PC-3 (cell line): ENCODE measurements around the gene CIAO3. TPM values are rescaled to one million over a fixed set of nuclear protein-coding genes. Genes with fewer than 3 reads are reported as not detected.

Experiments
- ATAC-seq: fragments of 200-7000 bp; cut with Tn5 transposase; 2 replicates; pipeline ENCODE4 v1.9.1; 2020; ENCODE audit warnings: mild to moderate bottlenecking, moderate library complexity
- BruUV-seq: library from RNA; stranded (reverse); fragments of 400-500 nt; replicated peaks from 2 replicates; lab custom pipeline; 2021; lab: Mats Ljungman, UMichigan
- CTCF ChIA-PET: fragments of 300-600 bp; sonication (Branson Sonifier 250); formaldehyde crosslinking; loops from one replicate; lab custom pipeline; 2022; ENCODE audit warnings: antibody characterized with exemption; lab: Charles Lee
- POLR2A ChIA-PET: fragments of 300-600 bp; sonication (Branson Sonifier 250); formaldehyde crosslinking; loops from one replicate; lab custom pipeline; 2022; ENCODE audit warnings: antibody characterized with exemption; ENCODE audit not compliant: unreplicated experiment; lab: Charles Lee
- DNase-seq: peaks from one replicate; pipeline ENCODE4 v3.0.0-alpha.2; 2015
- H2AFZ ChIP-seq: fragments of 300-600 bp; sonication (generic); 2 replicates; pipeline ENCODE4 v1.6.0; 2016; ENCODE audit warnings: antibody characterized with exemption, low read length
- H3F3A ChIP-seq: fragments of 300-600 bp; sonication (generic); one replicate; pipeline ENCODE4 v1.6.0; 2017; ENCODE audit warnings: antibody characterized with exemption, low read length, control low read depth, mild to moderate bottlenecking; ENCODE audit not compliant: unreplicated experiment
- H3K27ac ChIP-seq: fragments of 300-600 bp; sonication (generic); 2 replicates; pipeline ENCODE4 v1.5.1; 2016; ENCODE audit warnings: mild to moderate bottlenecking, low read length
- H3K27me3 ChIP-seq: fragments of 300-600 bp; sonication (generic); 2 replicates; pipeline ENCODE4 v1.6.1; 2016; ENCODE audit warnings: low read length, mixed read lengths
- H3K36me3 ChIP-seq: fragments of 300-600 bp; sonication (generic); 2 replicates; pipeline ENCODE4 v1.6.1; 2016; ENCODE audit warnings: low read depth, mixed run types, low read length, mixed read lengths
- H3K4me1 ChIP-seq: fragments of 300-600 bp; sonication (generic); 2 replicates; pipeline ENCODE4 v1.5.1; 2016; ENCODE audit warnings: low read length; ENCODE audit not compliant: insufficient read depth
- H3K4me2 ChIP-seq: fragments of 300-600 bp; sonication (generic); 2 replicates; pipeline ENCODE4 v1.6.0; 2016; ENCODE audit warnings: low read length
- H3K4me3 ChIP-seq: fragments of 300-600 bp; sonication (generic); 2 replicates; pipeline ENCODE4 v1.5.1; 2016; ENCODE audit warnings: mild to moderate bottlenecking, low read length, mixed read lengths
- H3K79me2 ChIP-seq: fragments of 300-600 bp; sonication (generic); 2 replicates; pipeline ENCODE4 v1.6.1; 2017; ENCODE audit warnings: low read length, mixed read lengths
- H3K9ac ChIP-seq: fragments of 300-600 bp; sonication (generic); 2 replicates; pipeline ENCODE4 v1.6.0; 2016; ENCODE audit warnings: mild to moderate bottlenecking, low read length
- H3K9me2 ChIP-seq: fragments of 300-600 bp; sonication (generic); replicated peaks from 2 replicates; pipeline ENCODE4 v1.6.1; 2016; ENCODE audit warnings: mixed run types, low read length, mixed read lengths
- H3K9me3 ChIP-seq: fragments of 300-600 bp; sonication (generic); 2 replicates; pipeline ENCODE4 v1.6.1; 2016; ENCODE audit warnings: low read length, mixed read lengths
- H4K20me1 ChIP-seq: fragments of 300-600 bp; sonication (generic); 2 replicates; pipeline ENCODE4 v1.6.1; 2016; ENCODE audit warnings: low read length, mixed read lengths
- EZH2 ChIP-seq: fragments of 300-600 bp; sonication (generic); IDR thresholded peaks from one replicate; pipeline ENCODE4 v1.6.1; 2017; ENCODE audit warnings: antibody characterized with exemption, mild to moderate bottlenecking, low read length; ENCODE audit not compliant: unreplicated experiment
- EZH2phosphoT487 ChIP-seq: fragments of 300-600 bp; sonication (generic); IDR thresholded peaks from 2 replicates; pipeline ENCODE4 v1.6.1; 2018; ENCODE audit warnings: mild to moderate bottlenecking, antibody characterized with exemption, low read length, borderline replicate concordance
- intact Hi-C: fragments of 100-400 bp; cut with micrococcal nuclease; formaldehyde crosslinking; loops from 2 replicates; pipeline ENCODE4 v1.9.0; 2023
- total RNA-seq: library from RNA; depleted of rRNA; stranded (reverse); fragments of >200 nt; gene quantifications from 2 replicates; pipeline ENCODE4 v1.2.3, GENCODE V29; 2014
- TF ChIP-seq, protein P1 (sequence below): fragments of 300-600 bp; sonication (generic); conservative IDR thresholded peaks from 2 replicates; pipeline ENCODE4 v1.5.1; 2017; ENCODE audit warnings: antibody characterized with exemption, low read depth, mild to moderate bottlenecking, low read length

The CIAO3 gene
- total RNA-seq, 1 experiment from 2014 or later: 46.1 TPM

DNA sequence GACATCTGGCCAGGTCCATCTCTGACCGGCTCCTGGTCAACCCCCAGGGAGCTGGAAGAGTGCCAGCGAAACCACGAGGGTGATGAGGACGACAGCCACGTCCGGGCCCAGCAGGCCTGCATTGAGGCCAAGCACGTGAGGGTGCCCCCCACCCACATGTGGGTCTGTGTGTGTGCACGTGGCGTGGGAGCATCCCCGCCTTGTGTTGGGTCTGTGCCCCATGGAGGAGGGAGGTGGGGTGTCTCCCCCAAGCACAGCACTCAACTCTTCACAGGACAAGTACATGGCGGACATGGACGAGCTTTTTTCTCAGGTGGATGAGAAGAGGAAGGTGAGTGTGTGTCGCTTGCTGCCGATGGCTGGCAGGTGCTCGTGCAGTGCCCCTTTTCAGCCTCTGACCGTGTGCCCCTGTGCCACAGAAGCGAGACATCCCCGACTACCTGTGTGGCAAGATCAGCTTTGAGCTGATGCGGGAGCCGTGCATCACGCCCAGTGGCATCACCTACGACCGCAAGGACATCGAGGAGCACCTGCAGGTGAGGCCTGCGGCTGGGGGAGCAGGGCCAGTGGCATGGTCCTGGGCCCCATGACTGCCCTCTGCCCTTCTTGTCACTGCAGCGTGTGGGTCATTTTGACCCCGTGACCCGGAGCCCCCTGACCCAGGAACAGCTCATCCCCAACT, 58.9 kb downstream of the CIAO3 start:
- Histone ChIP-seq H3K9ac (0 out of 2 replicates have a peak overlapping the region, but pooled peaks have one; percentile 74), H3K79me2 (peaks cover 35% of the 10 kb centered on the region), H3K9me2 (no peaks in the 10 kb centered on the region), H3K9me3 (no peaks in the 10 kb centered on the region), H3K27ac (no peak overlapping the region), H3F3A (no peaks in the 10 kb centered on the region), H2AFZ (no peak overlapping the region), H3K27me3 (no peaks in the 10 kb centered on the region), H3K4me1 (peaks cover 26% of the 10 kb centered on the region), H3K36me3 (peaks cover 6% of the 10 kb centered on the region), H3K4me3 (peak overlapping the region; percentile 78), H4K20me1 (peaks cover 10% of the 10 kb centered on the region; the same call in 1 of the 2 replicates), H3K4me2 (peak overlapping the region; percentile 90)
- BruUV-seq: TSS peak; percentile 69
- DNase-seq (peak; percentile 41), ATAC-seq (no peak)
- CTCF ChIA-PET: no interaction called here
- intact Hi-C loops: no loop called here
- TF ChIP-seq, protein P1, sequence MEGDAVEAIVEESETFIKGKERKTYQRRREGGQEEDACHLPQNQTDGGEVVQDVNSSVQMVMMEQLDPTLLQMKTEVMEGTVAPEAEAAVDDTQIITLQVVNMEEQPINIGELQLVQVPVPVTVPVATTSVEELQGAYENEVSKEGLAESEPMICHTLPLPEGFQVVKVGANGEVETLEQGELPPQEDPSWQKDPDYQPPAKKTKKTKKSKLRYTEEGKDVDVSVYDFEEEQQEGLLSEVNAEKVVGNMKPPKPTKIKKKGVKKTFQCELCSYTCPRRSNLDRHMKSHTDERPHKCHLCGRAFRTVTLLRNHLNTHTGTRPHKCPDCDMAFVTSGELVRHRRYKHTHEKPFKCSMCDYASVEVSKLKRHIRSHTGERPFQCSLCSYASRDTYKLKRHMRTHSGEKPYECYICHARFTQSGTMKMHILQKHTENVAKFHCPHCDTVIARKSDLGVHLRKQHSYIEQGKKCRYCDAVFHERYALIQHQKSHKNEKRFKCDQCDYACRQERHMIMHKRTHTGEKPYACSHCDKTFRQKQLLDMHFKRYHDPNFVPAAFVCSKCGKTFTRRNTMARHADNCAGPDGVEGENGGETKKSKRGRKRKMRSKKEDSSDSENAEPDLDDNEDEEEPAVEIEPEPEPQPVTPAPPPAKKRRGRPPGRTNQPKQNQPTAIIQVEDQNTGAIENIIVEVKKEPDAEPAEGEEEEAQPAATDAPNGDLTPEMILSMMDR: no peak
- no peak for TF ChIP-seq EZH2phosphoT487
- TF ChIP-seq EZH2: no peak
- POLR2A ChIA-PET: interaction anchor here (0.6 kb wide), 1 partner anchor 300 kb away, joined by 3 read pairs; the partner anchor contains the start of gene SOX8

DNA sequence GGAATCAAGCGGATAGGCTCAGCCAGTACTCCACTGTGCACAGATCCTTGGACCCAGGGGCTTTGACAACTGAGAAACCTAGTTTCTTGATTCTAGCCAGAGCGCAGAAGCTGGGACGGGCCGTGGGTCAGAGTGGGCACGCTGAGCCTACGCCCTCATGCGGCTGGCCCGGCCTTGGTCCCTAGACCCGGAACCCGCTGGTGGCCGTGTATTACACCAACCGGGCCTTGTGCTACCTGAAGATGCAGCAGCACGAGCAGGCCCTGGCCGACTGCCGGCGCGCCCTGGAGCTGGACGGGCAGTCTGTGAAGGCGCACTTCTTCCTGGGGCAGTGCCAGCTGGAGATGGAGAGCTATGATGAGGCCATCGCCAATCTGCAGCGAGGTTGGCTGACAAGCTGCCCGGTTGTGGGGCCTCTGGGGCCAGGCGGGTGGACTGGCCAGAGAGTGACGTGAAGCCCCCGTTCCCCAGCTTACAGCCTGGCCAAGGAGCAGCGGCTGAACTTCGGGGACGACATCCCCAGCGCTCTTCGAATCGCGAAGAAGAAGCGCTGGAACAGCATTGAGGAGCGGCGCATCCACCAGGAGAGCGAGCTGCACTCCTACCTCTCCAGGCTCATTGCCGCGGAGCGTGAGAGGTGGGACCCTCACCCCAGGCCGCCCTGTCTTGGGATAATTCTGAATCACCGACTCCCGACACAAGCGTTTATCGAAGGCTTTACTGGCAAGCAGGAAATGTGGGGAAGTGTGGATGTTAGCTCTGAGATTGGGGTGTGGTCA, 59.6 kb downstream of the CIAO3 start:
- 0 out of 2 replicates have a peak overlapping the region, but pooled peaks have one; percentile 10 for H3K27ac ChIP-seq
- peak overlapping the region; percentile 78 for H3K4me3 ChIP-seq
- ChIA-PET CTCF (no interaction called here), POLR2A (interaction anchor here (0.6 kb wide), 1 partner anchor 300 kb away, joined by 3 read pairs; the partner anchor contains the start of gene SOX8)
- intact Hi-C loops: no loop called here
- H2AFZ ChIP-seq: no peak overlapping the region
- peaks cover 35% of the 10 kb centered on the region for H3K79me2 ChIP-seq
- ATAC-seq: 0 out of 2 replicates have a peak, but pooled peaks have one; percentile 0
- TF ChIP-seq, protein P1: peak; percentile 19; the same call in 1 of the 2 replicates
- TF ChIP-seq EZH2phosphoT487 (no peak), EZH2 (no peak)
- H3K9ac ChIP-seq: peak overlapping the region; percentile 74
- H3K27me3 ChIP-seq: no peaks in the 10 kb centered on the region
- peaks cover 26% of the 10 kb centered on the region for H3K4me1 ChIP-seq
- H3K4me2 ChIP-seq: peak overlapping the region; percentile 90
- DNase-seq: peak; percentile 44
- H3K9me3 ChIP-seq: no peaks in the 10 kb centered on the region
- H3F3A ChIP-seq: no peaks in the 10 kb centered on the region
- peaks cover 6% of the 10 kb centered on the region for H3K36me3 ChIP-seq
- peaks cover 10% of the 10 kb centered on the region; the same call in 1 of the 2 replicates for H4K20me1 ChIP-seq
- BruUV-seq: no TSS peak
- no peaks in the 10 kb centered on the region for H3K9me2 ChIP-seq
